H9 (cell line): ENCODE results near the gene ANKRD16. TPM values are rescaled to one million over a fixed set of nuclear protein-coding genes. Genes with fewer than 3 reads are reported as not detected.

Experiments used
- DNase-seq: peaks from one replicate; pipeline ENCODE4 v3.0.0-alpha.2; 2017
- H2AFZ ChIP-seq: one replicate; pipeline ENCODE4 v1.6.1; 2013; ENCODE audit warnings: mild to moderate bottlenecking, low read length, control low read depth, moderate library complexity
- H2AK5ac ChIP-seq: 2 replicates; pipeline ENCODE4 v1.6.1; 2013; ENCODE audit warnings: low read length, control low read depth, mixed read lengths; ENCODE audit not compliant: insufficient read length
- H2BK120ac ChIP-seq: one replicate; pipeline ENCODE4 v1.6.1; 2013; ENCODE audit warnings: low read depth, mild to moderate bottlenecking, low read length, control low read depth, inconsistent platforms; ENCODE audit not compliant: poor library complexity, severe bottlenecking
- H2BK12ac ChIP-seq: 2 replicates; pipeline ENCODE4 v1.6.1; 2013; ENCODE audit warnings: low read length, control low read depth, mixed read lengths, low read depth; ENCODE audit not compliant: insufficient read length
- H2BK15ac ChIP-seq: 2 replicates; pipeline ENCODE4 v1.6.1; 2013; ENCODE audit warnings: low read depth, low read length, control low read depth
- H2BK20ac ChIP-seq: one replicate; pipeline ENCODE4 v1.6.1; 2013; ENCODE audit warnings: low read depth, mild to moderate bottlenecking, low read length, control low read depth, inconsistent platforms; ENCODE audit not compliant: poor library complexity, severe bottlenecking
- H2BK5ac ChIP-seq: 2 replicates; pipeline ENCODE4 v1.6.1; 2013; ENCODE audit warnings: low read length, control low read depth, mixed read lengths; ENCODE audit not compliant: insufficient read length
- H3K14ac ChIP-seq: 2 replicates; pipeline ENCODE4 v1.6.1; 2013; ENCODE audit warnings: low read length, control low read depth; ENCODE audit not compliant: insufficient read depth
- H3K18ac ChIP-seq: 2 replicates; pipeline ENCODE4 v1.6.1; 2013; ENCODE audit warnings: low read depth, mild to moderate bottlenecking, mixed read lengths, low read length, control low read depth; ENCODE audit not compliant: insufficient read length
- H3K23ac ChIP-seq: 2 replicates; pipeline ENCODE4 v1.6.1; 2013; ENCODE audit warnings: low read length, control low read depth, mixed read lengths, low read depth; ENCODE audit not compliant: insufficient read length
- H3K23me2 ChIP-seq: 2 replicates; pipeline ENCODE4 v1.6.1; 2013; ENCODE audit warnings: low read depth, mild to moderate bottlenecking, mixed read lengths, low read length, control low read depth; ENCODE audit not compliant: insufficient read length, poor library complexity, severe bottlenecking
- H3K27ac ChIP-seq: 2 replicates; pipeline ENCODE4 v1.5.1; 2013; ENCODE audit warnings: low read length, control low read depth, mixed read lengths, low read depth; ENCODE audit not compliant: insufficient read length
- H3K27me3 ChIP-seq: 2 replicates; pipeline ENCODE4 v1.6.1; 2013; ENCODE audit warnings: low read length, control low read depth, inconsistent platforms; ENCODE audit not compliant: insufficient read depth
- H3K4ac ChIP-seq: 2 replicates; pipeline ENCODE4 v1.6.1; 2013; ENCODE audit warnings: low read depth, mild to moderate bottlenecking, control low read depth, inconsistent platforms, low read length, moderate library complexity
- H3K4me1 ChIP-seq: 2 replicates; pipeline ENCODE4 v1.6.1; 2013; ENCODE audit warnings: low read length, control low read depth, inconsistent platforms; ENCODE audit not compliant: insufficient read depth
- H3K4me2 ChIP-seq: 2 replicates; pipeline ENCODE4 v1.6.1; 2013; ENCODE audit warnings: low read length, control low read depth, mixed read lengths; ENCODE audit not compliant: insufficient read length, insufficient read depth
- H3K56ac ChIP-seq: 2 replicates; pipeline ENCODE4 v1.6.1; 2013; ENCODE audit warnings: low read depth, mild to moderate bottlenecking, mixed read lengths, low read length, control low read depth; ENCODE audit not compliant: insufficient read length
- H3K79me1 ChIP-seq: 2 replicates; pipeline ENCODE4 v1.6.1; 2013; ENCODE audit warnings: low read depth, mild to moderate bottlenecking, moderate library complexity, low read length, control low read depth, inconsistent platforms; ENCODE audit not compliant: insufficient read depth, poor library complexity, severe bottlenecking
- H3K79me2 ChIP-seq: 2 replicates; pipeline ENCODE4 v1.6.1; 2013; ENCODE audit warnings: low read length, control low read depth, inconsistent platforms; ENCODE audit not compliant: insufficient read depth
- H3K9ac ChIP-seq: 2 replicates; pipeline ENCODE4 v1.6.1; 2013; ENCODE audit warnings: low read length, control low read depth, mixed read lengths; ENCODE audit not compliant: insufficient read length; ENCODE audit errors: extremely low read depth
- H3K9me3 ChIP-seq: one replicate; pipeline ENCODE4 v1.6.1; 2013; ENCODE audit warnings: low read depth, low read length, inconsistent platforms; ENCODE audit not compliant: control insufficient read depth
- H3T11ph ChIP-seq: one replicate; pipeline ENCODE4 v1.6.1; 2013; ENCODE audit warnings: mild to moderate bottlenecking, low read length, control low read depth, inconsistent platforms
- H4K20me1 ChIP-seq: one replicate; pipeline ENCODE4 v1.6.1; 2013; ENCODE audit not compliant: control insufficient read depth, insufficient read length, insufficient read depth
- H4K5ac ChIP-seq: 2 replicates; pipeline ENCODE4 v1.6.1; 2013; ENCODE audit warnings: low read depth, mild to moderate bottlenecking, mixed read lengths, low read length, control low read depth; ENCODE audit not compliant: insufficient read length
- H4K8ac ChIP-seq: replicated peaks from 2 replicates; pipeline ENCODE4 v1.6.1; 2013; ENCODE audit warnings: low read length, control low read depth, mixed read lengths, low read depth; ENCODE audit not compliant: insufficient read length
- H4K91ac ChIP-seq: 2 replicates; pipeline ENCODE4 v1.6.1; 2013; ENCODE audit warnings: low read depth, mild to moderate bottlenecking, moderate library complexity, mixed read lengths, low read length, control low read depth; ENCODE audit not compliant: insufficient read length
- H3K27ac Mint-ChIP-seq, 3 experiments: 2 replicates in 2 of 3; 3 replicates in 1 of 3; pipeline ENCODE4 v1.8.0; 2020 to 2021; ENCODE audit warnings: mixed read lengths in 3 of 3, mild to moderate bottlenecking in 1 of 3, moderate library complexity in 1 of 3
- H3K27me3 Mint-ChIP-seq: 2 replicates; pipeline ENCODE4 v1.8.0; 2021; ENCODE audit warnings: low read depth, mild to moderate bottlenecking, moderate library complexity, mixed read lengths
- H3K36me3 Mint-ChIP-seq, 3 experiments: 2 replicates in 2 of 3; 3 replicates in 1 of 3; pipeline ENCODE4 v1.8.0; 2020 to 2021; ENCODE audit warnings: low read depth in 3 of 3, mixed read lengths in 3 of 3; ENCODE audit not compliant: insufficient read depth in 1 of 3
- H3K4me1 Mint-ChIP-seq, 2 experiments: 2 replicates each; pipeline ENCODE4 v1.8.0; 2020; ENCODE audit warnings: mixed read lengths in 2 of 2
- H3K4me3 Mint-ChIP-seq, 2 experiments: 2 replicates in 1 of 2; 3 replicates in 1 of 2; pipeline ENCODE4 v1.8.0; 2020 to 2021; ENCODE audit warnings: mild to moderate bottlenecking in 2 of 2, mixed read lengths in 2 of 2, moderate library complexity in 1 of 2
- H3K9me3 Mint-ChIP-seq, 2 experiments: 2 replicates in 1 of 2; 3 replicates in 1 of 2; pipeline ENCODE4 v1.8.0; 2020; ENCODE audit warnings: mild to moderate bottlenecking in 2 of 2, mixed read lengths in 2 of 2, moderate library complexity in 1 of 2
- WGBS: extraction: QIAGEN DNeasy Blood & Tissue Kit; methylation state at CpG from one replicate; pipeline ENCODE4 v1.1.7; 2013; ENCODE audit warnings: missing lambda C conversion rate, low lambda C conversion rate, mixed read lengths; ENCODE audit not compliant: insufficient read length; ENCODE audit errors: extremely low coverage; 5-methylcytosine and 5-hydroxymethylcytosine counted together
- total RNA-seq: library from RNA; stranded (reverse); gene quantifications from 2 replicates; pipeline ENCODE4 v1.2.1, GENCODE V29; 2021
- TF ChIP-seq, protein P1 (sequence below): fragments of 200-600 bp; sonication (generic); conservative IDR thresholded peaks from 3 replicates; pipeline ENCODE4 v1.8.0; 2021; ENCODE audit warnings: antibody characterized with exemption, mild to moderate bottlenecking

ANKRD16 gene
- total RNA-seq, 1 experiment from 2014 or later, result 11.4 TPM

- no CpG with 5 or more reads among the region's 4 CpGs for WGBS
- H3K9ac ChIP-seq, result no peak overlapping the region
- H3K23me2 ChIP-seq, result no peaks in the 10 kb centered on the region
- no peak overlapping the region for H3K4me2 ChIP-seq
- no peaks in the 10 kb centered on the region for H3K79me1 ChIP-seq
- no peak overlapping the region for H3K56ac ChIP-seq
- Mint-ChIP-seq H3K4me3 (no peak overlapping the region), H3K27ac (no peak overlapping the region), H3K4me1 (peaks cover 11 to 18% of the 10 kb centered on the region in 2 experiments), H3K27me3 (no peaks in the 10 kb centered on the region), H3K36me3 (peaks cover 29 to 53% (median 48%) of the 10 kb centered on the region in 3 experiments; a peak in 6 of 7 replicates), H3K9me3 (no peaks in the 10 kb centered on the region)
- H4K8ac ChIP-seq, result no peak overlapping the region
- no peak overlapping the region for H2BK20ac ChIP-seq
- no peak overlapping the region for H2BK120ac ChIP-seq
- no peak overlapping the region for H4K91ac ChIP-seq
- TF ChIP-seq, protein P1, sequence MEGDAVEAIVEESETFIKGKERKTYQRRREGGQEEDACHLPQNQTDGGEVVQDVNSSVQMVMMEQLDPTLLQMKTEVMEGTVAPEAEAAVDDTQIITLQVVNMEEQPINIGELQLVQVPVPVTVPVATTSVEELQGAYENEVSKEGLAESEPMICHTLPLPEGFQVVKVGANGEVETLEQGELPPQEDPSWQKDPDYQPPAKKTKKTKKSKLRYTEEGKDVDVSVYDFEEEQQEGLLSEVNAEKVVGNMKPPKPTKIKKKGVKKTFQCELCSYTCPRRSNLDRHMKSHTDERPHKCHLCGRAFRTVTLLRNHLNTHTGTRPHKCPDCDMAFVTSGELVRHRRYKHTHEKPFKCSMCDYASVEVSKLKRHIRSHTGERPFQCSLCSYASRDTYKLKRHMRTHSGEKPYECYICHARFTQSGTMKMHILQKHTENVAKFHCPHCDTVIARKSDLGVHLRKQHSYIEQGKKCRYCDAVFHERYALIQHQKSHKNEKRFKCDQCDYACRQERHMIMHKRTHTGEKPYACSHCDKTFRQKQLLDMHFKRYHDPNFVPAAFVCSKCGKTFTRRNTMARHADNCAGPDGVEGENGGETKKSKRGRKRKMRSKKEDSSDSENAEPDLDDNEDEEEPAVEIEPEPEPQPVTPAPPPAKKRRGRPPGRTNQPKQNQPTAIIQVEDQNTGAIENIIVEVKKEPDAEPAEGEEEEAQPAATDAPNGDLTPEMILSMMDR, result no peak
- no peaks in the 10 kb centered on the region for H3K4me1 ChIP-seq
- H3K18ac ChIP-seq, result no peak overlapping the region
- DNase-seq, result no peak
- H4K5ac ChIP-seq, result no peak overlapping the region
- H3K4ac ChIP-seq, result no peak overlapping the region
- no peak overlapping the region for H2AFZ ChIP-seq
- no peak overlapping the region for H3T11ph ChIP-seq
- H3K9me3 ChIP-seq, result no peaks in the 10 kb centered on the region
- H3K79me2 ChIP-seq, result peaks cover 5% of the 10 kb centered on the region; the same call in 1 of the 2 replicates
- H2AK5ac ChIP-seq, result no peak overlapping the region
- no peak overlapping the region for H3K27ac ChIP-seq
- H4K20me1 ChIP-seq, result no peaks in the 10 kb centered on the region
- H3K14ac ChIP-seq, result no peak overlapping the region
- no peak overlapping the region for H3K23ac ChIP-seq
- H3K27me3 ChIP-seq, result no peaks in the 10 kb centered on the region
- H2BK12ac ChIP-seq, result no peak overlapping the region
- H2BK15ac ChIP-seq, result no peak overlapping the region
- H2BK5ac ChIP-seq, result no peak overlapping the region
Measured at GRCh38 chr10:5897053-5897340, 7.3 kb upstream of the ANKRD16 start.
